GM18511 (cell line): ENCODE data around the gene RSPRY1.
A peak's percentile ranks its signal among the peaks of the same experiment; 100 is the strongest.
"Not testable (repeated sequence)": the region's sequence is repeated elsewhere in the genome, so short reads cannot be mapped to it uniquely, and the experiment has no call there.

Experiments used
- ATAC-seq: cut with Tn5 transposase; IDR thresholded peaks from one replicate; pipeline ENCODE4 v1.9.1; 2021; ENCODE audit warnings: mild to moderate bottlenecking, moderate library complexity; ENCODE audit not compliant: unreplicated experiment

The RSPRY1 gene

GRCh38 chr16:57268804-57269800 is 83.0 kb downstream of the RSPRY1 start:
- ATAC-seq, result no peak

- ATAC-seq, result no peak
Measured at GRCh38 chr16:57270221-57271062, 84.3 kb downstream of the RSPRY1 start.

- ATAC-seq, result no peak
Measured at GRCh38 chr16:57271063-57271345, 84.9 kb downstream of the RSPRY1 start.

- ATAC-seq, result no peak
Measured at GRCh38 chr16:57271867-57272495, 85.9 kb downstream of the RSPRY1 start.

GRCh38 chr16:57273359-57273758 is 87.2 kb downstream of the RSPRY1 start:
- no peak for ATAC-seq

- no peak for ATAC-seq
Measured at GRCh38 chr16:57273826-57274225, 87.7 kb downstream of the RSPRY1 start.

- not testable (repeated sequence) for ATAC-seq
Measured at GRCh38 chr16:57275946-57276345, 89.8 kb downstream of the RSPRY1 start.

GRCh38 chr16:57276596-57276995 is 90.5 kb downstream of the RSPRY1 start:
- no peak for ATAC-seq

- ATAC-seq, result peak; percentile 56
Measured at GRCh38 chr16:57277586-57277985, 91.5 kb downstream of the RSPRY1 start.

GRCh38 chr16:57278494-57278893 is 92.4 kb downstream of the RSPRY1 start:
- no peak for ATAC-seq

GRCh38 chr16:57279780-57280638 is 93.9 kb downstream of the RSPRY1 start:
- ATAC-seq, result no peak

GRCh38 chr16:57281791-57282190 is 95.7 kb downstream of the RSPRY1 start:
- no peak for ATAC-seq

- ATAC-seq, result no peak
Measured at GRCh38 chr16:57282510-57283213, 96.5 kb downstream of the RSPRY1 start.

GRCh38 chr16:57283214-57283958 is 97.3 kb downstream of the RSPRY1 start:
- no peak for ATAC-seq

GRCh38 chr16:57283959-57284208 is 97.8 kb downstream of the RSPRY1 start:
- no peak for ATAC-seq

- no peak for ATAC-seq
Measured at GRCh38 chr16:57284209-57284951, 98.3 kb downstream of the RSPRY1 start, which contains the start of gene PLLP. Gene PLLP (minus strand): TSS chr16:57284672. CDS start chr16:57284540, 132 bp downstream.

GRCh38 chr16:57284952-57285363 is 98.8 kb downstream of the RSPRY1 start:
- no peak for ATAC-seq

GRCh38 chr16:57285379-57285778 is 99.2 kb downstream of the RSPRY1 start:
- no peak for ATAC-seq
